ENCODE measurements around the gene DLG5. TPM values are rescaled to one million over a fixed set of nuclear protein-coding genes. Genes with fewer than 3 reads are reported as not detected.
"Not testable (repeated sequence)": the region's sequence is repeated elsewhere in the genome, so short reads cannot be mapped to it uniquely, and the experiment has no call there.

Gene DLG5
- total RNA-seq, 1 experiment from 2014 or later = 5.3 TPM

GRCh38 chr10:77782328-77783061, 144.1 kb downstream of the DLG5 start:
- no peak for DNase-seq (ENCODE audit: low read depth, low spot score)
- in situ Hi-C loops (cut with HindIII; ENCODE audit: low pct_unique_long_range_greater_than_20kb, low sequenced_read_pairs) = no loop called here

GRCh38 chr10:77781451-77782327, 144.9 kb downstream of the DLG5 start:
- in situ Hi-C loops (cut with HindIII; ENCODE audit: low pct_unique_long_range_greater_than_20kb, low sequenced_read_pairs) = no loop called here
- DNase-seq (ENCODE audit: low read depth, low spot score) = no peak

- in situ Hi-C loops (cut with HindIII; ENCODE audit: low pct_unique_long_range_greater_than_20kb, low sequenced_read_pairs) = no loop called here
- no peak for DNase-seq (ENCODE audit: low read depth, low spot score)
These were observed 146.4 kb downstream of the DLG5 start for GRCh38 chr10:77780180-77780579.

- DNase-seq (ENCODE audit: low read depth, low spot score) = no peak
- in situ Hi-C loops (cut with HindIII; ENCODE audit: low pct_unique_long_range_greater_than_20kb, low sequenced_read_pairs) = no loop called here
These were observed 150.1 kb downstream of the DLG5 start for GRCh38 chr10:77776487-77776886.

GRCh38 chr10:77774940-77775391, 151.6 kb downstream of the DLG5 start:
- no peak for DNase-seq (ENCODE audit: low read depth, low spot score)
- in situ Hi-C loops (cut with HindIII; ENCODE audit: low pct_unique_long_range_greater_than_20kb, low sequenced_read_pairs) = no loop called here

GRCh38 chr10:77773631-77774426, 152.7 kb downstream of the DLG5 start:
- no peak for DNase-seq (ENCODE audit: low read depth, low spot score)
- in situ Hi-C loops (cut with HindIII; ENCODE audit: low pct_unique_long_range_greater_than_20kb, low sequenced_read_pairs) = no loop called here

GRCh38 chr10:77772852-77773600, 153.5 kb downstream of the DLG5 start:
- DNase-seq (ENCODE audit: low read depth, low spot score); in situ Hi-C loops (cut with HindIII; ENCODE audit: low pct_unique_long_range_greater_than_20kb, low sequenced_read_pairs): not testable (repeated sequence)

- DNase-seq (ENCODE audit: low read depth, low spot score) = no peak
- in situ Hi-C loops (cut with HindIII; ENCODE audit: low pct_unique_long_range_greater_than_20kb, low sequenced_read_pairs) = no loop called here
These were observed 154.7 kb downstream of the DLG5 start for GRCh38 chr10:77771851-77772250.

GRCh38 chr10:77771450-77771849, 155.1 kb downstream of the DLG5 start:
- in situ Hi-C loops (cut with HindIII; ENCODE audit: low pct_unique_long_range_greater_than_20kb, low sequenced_read_pairs) = no loop called here
- no peak for DNase-seq (ENCODE audit: low read depth, low spot score)

- in situ Hi-C loops (cut with HindIII; ENCODE audit: low pct_unique_long_range_greater_than_20kb, low sequenced_read_pairs) = no loop called here
These were observed 155.7 kb downstream of the DLG5 start for GRCh38 chr10:77770868-77771175.

GRCh38 chr10:77770081-77770867, 156.3 kb downstream of the DLG5 start:
- in situ Hi-C loops (cut with HindIII; ENCODE audit: low pct_unique_long_range_greater_than_20kb, low sequenced_read_pairs) = no loop called here
- DNase-seq (ENCODE audit: low read depth, low spot score) = no peak

More at GRCh38 chr10:77770868-77771175, 155.7 kb downstream of the DLG5 start:
- DNase-seq (ENCODE audit: low read depth, low spot score) = no peak

- in situ Hi-C loops (cut with HindIII; ENCODE audit: low pct_unique_long_range_greater_than_20kb, low sequenced_read_pairs) = no loop called here
- no peak for DNase-seq (ENCODE audit: low read depth, low spot score)
These were observed 158.5 kb downstream of the DLG5 start for GRCh38 chr10:77768039-77768438.

- in situ Hi-C loops (cut with HindIII; ENCODE audit: low pct_unique_long_range_greater_than_20kb, low sequenced_read_pairs) = no loop called here
These were observed 162.8 kb downstream of the DLG5 start for GRCh38 chr10:77763453-77764430.

GRCh38 chr10:77758406-77758805, 168.1 kb downstream of the DLG5 start:
- in situ Hi-C loops (cut with HindIII; ENCODE audit: low pct_unique_long_range_greater_than_20kb, low sequenced_read_pairs); DNase-seq (ENCODE audit: low read depth, low spot score): not testable (repeated sequence)

More at GRCh38 chr10:77763453-77764430, 162.8 kb downstream of the DLG5 start:
- no peak for DNase-seq (ENCODE audit: low read depth, low spot score)

GRCh38 chr10:77756319-77757232, 170.0 kb downstream of the DLG5 start:
- peak; percentile 81 for DNase-seq (ENCODE audit: low read depth, low spot score)
- in situ Hi-C loops (cut with HindIII; ENCODE audit: low pct_unique_long_range_greater_than_20kb, low sequenced_read_pairs) = no loop called here

All from SK-MEL-5 (cell line).